GM23248 (cell line): ENCODE measurements around the gene COX6B2. TPM values are rescaled to one million over a fixed set of nuclear protein-coding genes. Genes with fewer than 3 reads are reported as not detected.
A peak's percentile ranks its signal among the peaks of the same experiment; 100 is the strongest.

Experiments used
- DNase-seq: peaks from one replicate; pipeline ENCODE4 v3.0.0-alpha.2; 2015
- H2AFZ ChIP-seq: fragments of 200-600 bp; sonication (generic); 2 replicates; pipeline ENCODE4 v1.6.1; 2016; ENCODE audit warnings: antibody characterized with exemption
- H3F3A ChIP-seq: fragments of 200-600 bp; sonication (generic); 2 replicates; pipeline ENCODE4 v1.6.1; 2016; ENCODE audit warnings: mild to moderate bottlenecking, antibody characterized with exemption, mixed run types; ENCODE audit not compliant: insufficient read depth
- H3K27ac ChIP-seq: fragments of 200-600 bp; sonication (generic); 2 replicates; pipeline ENCODE4 v1.5.1; 2016; ENCODE audit warnings: mild to moderate bottlenecking
- H3K27me3 ChIP-seq: fragments of 200-600 bp; sonication (generic); replicated peaks from 2 replicates; pipeline ENCODE4 v1.6.1; 2016; ENCODE audit warnings: mild to moderate bottlenecking; ENCODE audit not compliant: insufficient read depth
- H3K36me3 ChIP-seq: fragments of 200-600 bp; sonication (generic); 2 replicates; pipeline ENCODE4 v1.6.1; 2016; ENCODE audit warnings: low read depth, mild to moderate bottlenecking
- H3K4me1 ChIP-seq: fragments of 200-600 bp; sonication (generic); 2 replicates; pipeline ENCODE4 v1.6.1; 2016; ENCODE audit warnings: mild to moderate bottlenecking; ENCODE audit not compliant: insufficient read depth
- H3K4me2 ChIP-seq: fragments of 200-600 bp; sonication (generic); one replicate; pipeline ENCODE4 v1.6.1; 2016; ENCODE audit warnings: mild to moderate bottlenecking; ENCODE audit not compliant: unreplicated experiment
- H3K4me3 ChIP-seq: fragments of 200-600 bp; sonication (generic); 2 replicates; pipeline ENCODE4 v1.5.1; 2016; ENCODE audit warnings: mild to moderate bottlenecking
- H3K79me2 ChIP-seq: fragments of 200-600 bp; sonication (generic); 2 replicates; pipeline ENCODE4 v1.6.1; 2016; ENCODE audit warnings: mild to moderate bottlenecking; ENCODE audit not compliant: insufficient read depth
- H3K9ac ChIP-seq: fragments of 200-600 bp; sonication (generic); 2 replicates; pipeline ENCODE4 v1.6.1; 2016; ENCODE audit warnings: mild to moderate bottlenecking
- H3K9me2 ChIP-seq: fragments of 200-600 bp; sonication (generic); 2 replicates; pipeline ENCODE4 v1.6.1; 2016; ENCODE audit warnings: mixed run types, mild to moderate bottlenecking, moderate library complexity; ENCODE audit not compliant: insufficient read depth
- H3K9me3 ChIP-seq: fragments of 200-600 bp; sonication (generic); one replicate; pipeline ENCODE4 v1.6.1; 2017; ENCODE audit warnings: low read depth
- H4K20me1 ChIP-seq: fragments of 200-600 bp; sonication (generic); 2 replicates; pipeline ENCODE4 v1.6.0; 2016; ENCODE audit not compliant: insufficient read depth
- EZH2 ChIP-seq: fragments of 200-600 bp; sonication (generic); IDR thresholded peaks from 2 replicates; pipeline ENCODE4 v1.6.1; 2018; ENCODE audit warnings: antibody characterized with exemption, mild to moderate bottlenecking; ENCODE audit not compliant: insufficient read depth, poor library complexity, severe bottlenecking
- EZH2phosphoT487 ChIP-seq: fragments of 200-600 bp; sonication (generic); IDR thresholded peaks from 2 replicates; pipeline ENCODE4 v1.6.1; 2018; ENCODE audit warnings: antibody characterized with exemption, moderate library complexity, mild to moderate bottlenecking, low read depth; ENCODE audit not compliant: insufficient read depth
- WGBS, 2 experiments: methylation state at CpG; one replicate each; pipeline ENCODE4 v1.1.6; 2015 to 2017; ENCODE audit warnings: low lambda C conversion rate in 2 of 2, low coverage in 1 of 2; ENCODE audit errors: missing lambda C conversion rate in 2 of 2; 5-methylcytosine and 5-hydroxymethylcytosine counted together
- in situ Hi-C: fragments of 300-500 bp; cut with MboI; formaldehyde crosslinking; loops from 2 replicates; pipeline ENCODE4 v1.15.0; 2020
- polyA plus RNA-seq: library from polyadenylated mRNA; unstranded; fragments of >200 nt; fragmentation: Nextera tagmentation; extraction: Ambion mirVana; gene quantifications from 2 replicates; pipeline ENCODE4 v1.2.1, GENCODE V29; 2016
- total RNA-seq: library from RNA; depleted of rRNA; stranded (reverse); fragments of >200 nt; shearing (Covaris generic); gene quantifications from 2 replicates; pipeline ENCODE4 v1.2.3, GENCODE V29; 2014

COX6B2 gene
- total and polyA plus RNA-seq, 2 experiments from 2014 or later = not detected

DNA sequence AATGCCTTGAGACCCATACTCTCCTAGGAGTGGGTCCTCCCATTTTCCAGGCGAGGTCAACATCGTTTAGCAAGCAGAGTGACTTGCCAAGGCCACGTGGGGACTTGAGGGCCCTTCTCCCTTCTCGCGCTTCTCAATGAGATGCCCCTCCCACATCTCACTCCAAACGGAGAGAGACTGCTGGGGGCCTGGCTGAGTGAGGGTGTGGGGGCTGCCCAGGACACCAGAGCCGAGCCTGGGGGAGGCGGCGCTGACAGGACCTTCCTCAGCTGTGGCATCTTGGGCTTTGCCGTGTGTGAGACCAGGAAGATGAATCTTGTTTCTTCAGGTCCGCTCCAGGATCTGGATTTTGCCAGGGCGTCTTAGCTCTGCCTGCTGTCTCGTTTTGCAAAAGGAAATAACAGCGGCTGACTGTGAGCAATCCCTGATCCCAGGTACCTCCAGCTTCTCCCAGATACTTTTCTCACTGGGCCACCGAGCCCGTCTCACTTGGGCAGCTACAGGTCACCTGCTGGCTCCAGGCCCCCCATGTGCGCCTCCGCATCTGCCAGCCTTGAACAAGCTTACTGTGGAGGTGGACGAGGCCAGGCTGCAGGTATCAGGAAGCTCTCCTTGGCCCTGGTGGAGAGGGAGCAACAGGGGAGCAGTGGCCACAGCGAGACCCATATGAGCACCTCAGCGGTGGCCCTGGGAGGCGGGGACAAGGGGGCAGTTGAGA, 6.0 kb downstream of the COX6B2 start:
- Histone ChIP-seq H3K9me3 (no peaks in the 10 kb centered on the region), H4K20me1 (no peaks in the 10 kb centered on the region), H3K79me2 (no peaks in the 10 kb centered on the region), H2AFZ (no peak overlapping the region), H3K4me3 (no peak overlapping the region), H3K9me2 (no peaks in the 10 kb centered on the region), H3K27me3 (peaks cover 20% of the 10 kb centered on the region), H3K4me2 (no peak overlapping the region), H3F3A (no peaks in the 10 kb centered on the region), H3K27ac (no peak overlapping the region), H3K4me1 (no peaks in the 10 kb centered on the region), H3K36me3 (no peaks in the 10 kb centered on the region), H3K9ac (no peak overlapping the region)
- TF ChIP-seq EZH2phosphoT487 (no peak), EZH2 (no peak)
- no peak for DNase-seq
- in situ Hi-C loops = no loop called here
- WGBS, 2 experiments = 68 to 72% methylated on average over 21 to 22 of the region's 22 CpGs

DNA sequence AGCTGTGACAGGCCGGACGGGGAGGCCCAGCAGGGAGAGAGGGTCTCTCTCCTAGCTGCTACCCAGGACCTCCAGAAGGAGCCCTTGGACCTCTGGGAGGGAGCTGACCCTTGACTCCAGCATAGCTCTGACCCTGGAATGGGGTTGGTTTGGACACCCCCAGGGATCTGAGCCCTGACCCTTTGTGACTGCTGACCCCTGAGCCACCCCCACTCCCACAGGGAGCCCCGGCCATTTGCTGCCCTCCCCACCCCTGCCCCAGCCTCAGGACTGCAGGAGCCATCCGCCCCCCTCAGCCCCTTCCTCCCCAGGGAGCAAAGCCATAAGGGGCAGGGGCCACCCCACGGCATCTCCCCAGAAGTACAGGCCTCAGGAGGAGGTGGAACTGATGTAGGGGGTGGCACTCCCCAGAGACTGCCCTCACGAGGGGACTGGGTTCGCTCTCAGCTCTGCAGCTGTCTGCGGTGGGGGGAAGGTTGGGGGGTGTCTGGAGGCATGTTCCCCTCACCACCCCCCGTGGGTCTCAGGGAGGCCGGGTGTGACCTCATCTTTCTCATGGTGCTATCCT, 7.0 kb downstream of the COX6B2 start:
- no peak overlapping the region for H3K4me2 ChIP-seq
- no peak for DNase-seq
- H3K79me2 ChIP-seq = no peaks in the 10 kb centered on the region
- H3K9ac ChIP-seq = no peak overlapping the region
- no peaks in the 10 kb centered on the region for H3K9me2 ChIP-seq
- H4K20me1 ChIP-seq = no peaks in the 10 kb centered on the region
- no peaks in the 10 kb centered on the region for H3F3A ChIP-seq
- in situ Hi-C loops = no loop called here
- H3K36me3 ChIP-seq = no peaks in the 10 kb centered on the region
- WGBS, 2 experiments = 75 to 78% methylated on average over 7 to 10 of the region's 10 CpGs
- no peak overlapping the region for H2AFZ ChIP-seq
- no peak overlapping the region for H3K4me3 ChIP-seq
- H3K4me1 ChIP-seq = no peaks in the 10 kb centered on the region
- no peak overlapping the region for H3K27ac ChIP-seq
- no peaks in the 10 kb centered on the region for H3K9me3 ChIP-seq
- no peak for TF ChIP-seq EZH2phosphoT487
- TF ChIP-seq EZH2 = no peak
- H3K27me3 ChIP-seq = peaks cover 10% of the 10 kb centered on the region

DNA sequence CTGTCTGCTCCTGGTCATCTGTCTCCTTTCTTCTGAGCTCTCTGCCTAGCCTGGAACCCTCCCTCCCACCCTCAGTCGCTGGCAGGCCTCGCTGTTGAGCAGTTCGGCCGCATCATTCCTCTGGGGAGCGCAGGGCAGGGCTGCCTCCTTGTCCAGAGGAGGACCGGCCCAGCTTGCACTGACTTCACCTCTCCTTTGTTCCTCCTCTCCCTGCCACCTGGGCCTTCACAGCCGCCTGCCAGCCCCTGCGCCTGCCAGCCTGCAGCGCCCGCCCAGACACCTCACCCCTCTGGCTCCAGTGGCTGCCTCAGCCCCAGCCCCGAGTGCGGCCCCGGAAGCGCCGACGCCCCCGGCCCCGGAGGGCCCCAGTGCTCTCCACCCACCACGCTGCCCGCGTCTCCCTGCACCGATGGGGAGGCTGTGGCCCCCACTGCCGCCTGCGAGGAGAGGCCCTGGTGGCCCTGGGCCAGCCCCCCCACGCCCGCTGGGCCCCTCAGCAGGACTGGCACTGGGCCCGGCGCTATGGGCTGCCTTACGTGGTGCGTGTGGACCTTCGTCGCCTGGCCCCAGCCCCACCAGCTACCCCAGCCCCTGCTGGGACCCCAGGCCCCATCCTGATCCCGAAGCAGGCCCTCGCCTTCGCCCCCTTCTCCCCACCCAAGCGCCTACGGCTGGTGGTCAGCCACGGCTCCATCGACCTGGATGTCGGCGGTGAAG, 7.6 kb downstream of the COX6B2 start:
- no peaks in the 10 kb centered on the region for H3K36me3 ChIP-seq
- no peaks in the 10 kb centered on the region for H3K9me3 ChIP-seq
- no peak for DNase-seq
- 91 to 94% methylated on average over 25 to 39 of the region's 41 CpGs for WGBS, 2 experiments
- H3F3A ChIP-seq = no peaks in the 10 kb centered on the region
- no peak overlapping the region for H3K4me2 ChIP-seq
- TF ChIP-seq EZH2phosphoT487 (no peak), EZH2 (no peak)
- no peak overlapping the region for H3K9ac ChIP-seq
- no peaks in the 10 kb centered on the region for H4K20me1 ChIP-seq
- no peaks in the 10 kb centered on the region for H3K4me1 ChIP-seq
- no peaks in the 10 kb centered on the region for H3K9me2 ChIP-seq
- in situ Hi-C loops = no loop called here
- peaks cover 4% of the 10 kb centered on the region for H3K27me3 ChIP-seq
- H3K27ac ChIP-seq = no peak overlapping the region
- H3K79me2 ChIP-seq = no peaks in the 10 kb centered on the region
- no peak overlapping the region for H3K4me3 ChIP-seq
- no peak overlapping the region for H2AFZ ChIP-seq

DNA sequence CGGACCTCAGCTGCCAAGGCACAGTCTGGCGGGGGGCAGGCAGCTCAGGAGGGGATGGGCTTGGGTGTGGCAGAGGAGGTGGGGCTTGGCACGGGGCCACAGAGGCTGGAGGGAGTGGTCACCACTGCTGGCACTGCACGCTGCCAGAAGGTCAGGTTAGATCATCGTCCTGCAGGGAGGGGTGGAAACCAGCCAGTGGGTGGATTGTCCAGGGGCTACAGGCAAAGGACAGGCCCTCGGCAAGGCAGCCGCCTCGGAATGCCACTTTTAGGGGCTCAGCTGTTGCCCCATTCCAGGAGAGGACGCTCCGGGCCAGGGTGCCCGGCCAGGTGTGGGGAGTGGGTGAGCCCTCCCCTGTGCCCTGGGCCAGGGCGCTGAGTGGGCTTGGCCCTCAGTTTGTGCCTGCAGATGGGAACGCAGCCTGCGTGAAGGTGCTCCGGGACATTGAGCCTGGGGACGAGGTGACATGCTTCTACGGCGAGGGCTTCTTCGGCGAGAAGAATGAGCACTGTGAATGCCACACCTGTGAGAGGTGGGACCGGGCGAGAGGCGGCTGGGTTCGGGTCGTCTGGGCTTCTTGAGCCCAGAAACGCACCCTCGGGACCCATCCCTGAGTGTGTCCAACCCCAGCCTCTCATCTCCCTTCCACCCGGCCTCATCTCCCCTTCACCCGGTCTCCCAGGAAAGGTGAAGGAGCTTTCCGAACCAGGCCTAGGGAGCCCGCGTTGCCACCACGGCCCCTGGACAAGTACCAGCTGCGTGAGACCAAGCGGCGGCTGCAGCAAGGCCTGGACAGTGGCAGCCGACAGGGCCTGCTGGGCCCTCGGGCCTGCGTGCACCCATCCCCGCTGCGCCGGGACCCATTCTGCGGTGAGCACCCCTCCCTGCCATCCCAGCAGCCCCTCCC, 8.4 kb downstream of the COX6B2 start:
- H3K4me3 ChIP-seq = no peak overlapping the region
- no peaks in the 10 kb centered on the region for H3K36me3 ChIP-seq
- no peak overlapping the region for H3K9ac ChIP-seq
- H4K20me1 ChIP-seq = no peaks in the 10 kb centered on the region
- H3K27ac ChIP-seq = no peak overlapping the region
- 86 to 88% methylated on average over 28 to 42 of the region's 43 CpGs for WGBS, 2 experiments
- in situ Hi-C loops = no loop called here
- no peaks in the 10 kb centered on the region for H3F3A ChIP-seq
- DNase-seq = peak; percentile 34
- no peaks in the 10 kb centered on the region for H3K9me2 ChIP-seq
- no peak for TF ChIP-seq EZH2phosphoT487
- no peak for TF ChIP-seq EZH2
- H3K9me3 ChIP-seq = no peaks in the 10 kb centered on the region
- no peaks in the 10 kb centered on the region for H3K27me3 ChIP-seq
- no peaks in the 10 kb centered on the region for H3K79me2 ChIP-seq
- H3K4me2 ChIP-seq = no peak overlapping the region
- no peaks in the 10 kb centered on the region for H3K4me1 ChIP-seq
- H2AFZ ChIP-seq = no peak overlapping the region
